ENCODE results near the gene ZNF366.

DNA sequence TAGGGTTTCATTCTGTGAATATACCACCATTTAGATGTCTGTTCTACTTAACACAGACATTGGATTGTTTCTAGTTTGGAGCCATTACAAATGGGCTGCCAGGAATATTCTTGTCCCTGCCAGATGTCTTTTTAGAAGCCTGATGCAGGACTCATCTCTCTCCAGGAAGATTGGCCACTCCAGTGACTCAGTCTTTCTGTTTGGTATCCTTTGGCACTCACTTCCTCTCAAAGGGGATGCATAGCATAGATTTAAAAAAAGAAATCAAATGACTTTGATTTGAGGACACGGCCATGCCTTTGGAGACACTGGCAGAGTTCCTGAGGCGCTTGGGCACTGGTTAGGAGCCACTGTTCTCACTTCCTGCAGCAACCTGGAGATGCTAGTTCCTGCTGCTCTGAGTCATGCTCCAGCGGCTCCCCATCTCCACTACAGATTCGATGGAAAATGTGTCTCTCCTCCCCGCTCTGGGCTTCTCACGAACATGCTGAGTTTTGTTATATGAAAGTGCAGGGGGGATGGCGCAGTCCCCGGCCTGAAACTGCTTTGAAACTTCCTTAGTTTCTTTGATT is 3.5 kb upstream of the ZNF366 start:
- TF ChIP-seq, protein P1, sequence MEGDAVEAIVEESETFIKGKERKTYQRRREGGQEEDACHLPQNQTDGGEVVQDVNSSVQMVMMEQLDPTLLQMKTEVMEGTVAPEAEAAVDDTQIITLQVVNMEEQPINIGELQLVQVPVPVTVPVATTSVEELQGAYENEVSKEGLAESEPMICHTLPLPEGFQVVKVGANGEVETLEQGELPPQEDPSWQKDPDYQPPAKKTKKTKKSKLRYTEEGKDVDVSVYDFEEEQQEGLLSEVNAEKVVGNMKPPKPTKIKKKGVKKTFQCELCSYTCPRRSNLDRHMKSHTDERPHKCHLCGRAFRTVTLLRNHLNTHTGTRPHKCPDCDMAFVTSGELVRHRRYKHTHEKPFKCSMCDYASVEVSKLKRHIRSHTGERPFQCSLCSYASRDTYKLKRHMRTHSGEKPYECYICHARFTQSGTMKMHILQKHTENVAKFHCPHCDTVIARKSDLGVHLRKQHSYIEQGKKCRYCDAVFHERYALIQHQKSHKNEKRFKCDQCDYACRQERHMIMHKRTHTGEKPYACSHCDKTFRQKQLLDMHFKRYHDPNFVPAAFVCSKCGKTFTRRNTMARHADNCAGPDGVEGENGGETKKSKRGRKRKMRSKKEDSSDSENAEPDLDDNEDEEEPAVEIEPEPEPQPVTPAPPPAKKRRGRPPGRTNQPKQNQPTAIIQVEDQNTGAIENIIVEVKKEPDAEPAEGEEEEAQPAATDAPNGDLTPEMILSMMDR (IDR thresholded peaks at IDR 0.05) = no peak
- TF ChIP-seq POLR2A (IDR thresholded peaks at IDR 0.05) = no peak

Measured in right lobe of liver (tissue), 4 donors.